HL-60 (cell line): ENCODE measurements around the gene NHERF2.

Source experiments
- DNase-seq, 2 experiments: peaks; one replicate each; pipeline ENCODE4 v3.0.0-alpha.2; 2010 to 2020; ENCODE audit warnings: low read depth in 1 of 2, low spot score in 1 of 2
- H3K27ac ChIP-seq: fragments of 250-450 bp; sonication (Bioruptor Pico); replicated peaks from 2 replicates; pipeline ENCODE4 v1.5.1; 2020; ENCODE audit warnings: mild to moderate bottlenecking, moderate library complexity
- H3K27me3 ChIP-seq: fragments of 250-450 bp; sonication (Bioruptor Pico); 2 replicates; pipeline ENCODE4 v1.5.1; 2021; ENCODE audit warnings: mild to moderate bottlenecking, moderate library complexity; ENCODE audit not compliant: insufficient read depth, poor library complexity, severe bottlenecking
- H3K4me3 ChIP-seq: replicated peaks from 2 replicates; pipeline ENCODE4 v1.5.1; 2011; ENCODE audit warnings: mild to moderate bottlenecking, control low read depth, low read length; ENCODE audit not compliant: insufficient read depth
- CTCF ChIP-seq: IDR thresholded peaks from one replicate; pipeline ENCODE4 v1.5.1; 2011; ENCODE audit warnings: low read length, control low read depth, inconsistent platforms; ENCODE audit not compliant: insufficient read depth
- GABPA ChIP-seq: IDR thresholded peaks from 2 replicates; pipeline ENCODE4 v1.6.1; 2012; ENCODE audit warnings: low read depth
- POLR2AphosphoS5 ChIP-seq: IDR thresholded peaks from 2 replicates; pipeline ENCODE4 v1.6.1; 2012; ENCODE audit warnings: low read depth
- REST ChIP-seq: IDR thresholded peaks from 2 replicates; pipeline ENCODE4 v1.6.1; 2012; ENCODE audit warnings: low read depth; ENCODE audit not compliant: insufficient replicate concordance
- SPI1 ChIP-seq: IDR thresholded peaks from 2 replicates; pipeline ENCODE4 v1.6.1; 2012; ENCODE audit warnings: low read depth, mild to moderate bottlenecking, borderline replicate concordance

NHERF2 gene

GRCh38 chr16:2085669-2086068 is 59.0 kb downstream of the NHERF2 start:
- TF ChIP-seq GABPA (no peak), SPI1 (no peak), REST (no peak), CTCF (no peak), POLR2AphosphoS5 (no peak)
- no peak for DNase-seq
- no peak overlapping the region for H3K27ac ChIP-seq
- no peak overlapping the region for H3K4me3 ChIP-seq
- no peaks in the 10 kb centered on the region for H3K27me3 ChIP-seq

DNA sequence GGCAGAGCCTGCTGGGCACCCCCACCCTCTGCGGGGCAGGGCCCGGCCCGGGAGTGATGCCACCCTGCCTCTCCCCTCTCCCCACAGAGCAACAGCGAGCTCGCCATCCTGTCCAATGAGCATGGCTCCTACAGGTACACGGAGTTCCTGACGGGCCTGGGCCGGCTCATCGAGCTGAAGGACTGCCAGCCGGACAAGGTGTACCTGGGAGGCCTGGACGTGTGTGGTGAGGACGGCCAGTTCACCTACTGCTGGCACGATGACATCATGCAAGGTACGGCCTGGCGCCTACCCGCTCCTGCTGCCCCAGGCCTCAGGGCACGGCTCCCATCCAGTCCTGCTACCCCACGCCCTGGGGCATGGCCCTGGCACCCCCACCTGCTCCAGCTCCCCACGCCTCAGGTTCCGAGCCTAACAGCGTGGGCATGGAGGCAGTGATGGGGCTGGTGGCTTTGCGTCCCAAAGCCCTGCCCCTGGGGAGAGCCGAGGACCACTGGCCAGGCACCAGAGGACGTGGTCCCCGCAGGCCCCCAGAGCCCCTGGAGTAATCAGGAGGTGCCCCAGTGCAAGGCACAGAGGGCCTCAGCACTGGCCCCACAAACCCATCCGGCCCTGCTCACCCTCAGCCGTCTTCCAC is 59.5 kb downstream of the NHERF2 start:
- TF ChIP-seq POLR2AphosphoS5 (no peak), SPI1 (no peak), GABPA (no peak), CTCF (no peak), REST (no peak)
- Histone ChIP-seq H3K27ac (no peak overlapping the region), H3K27me3 (no peaks in the 10 kb centered on the region), H3K4me3 (no peak overlapping the region)
- no peak for DNase-seq

- no peaks in the 10 kb centered on the region for H3K27me3 ChIP-seq
- no peak for DNase-seq
- TF ChIP-seq POLR2AphosphoS5 (0 out of 2 replicates have a peak, but pooled peaks have one; percentile 27), REST (no peak)
- H3K27ac ChIP-seq = no peak overlapping the region
- no peak overlapping the region for H3K4me3 ChIP-seq
Measured at GRCh38 chr16:2086812-2087747, 60.4 kb downstream of the NHERF2 start.
